Non-pigmented ciliary epithelial cell (primary cell): ENCODE results near the gene EFCAB3.
"Not testable (repeated sequence)": the region's sequence is repeated elsewhere in the genome, so short reads cannot be mapped to it uniquely, and the experiment has no call there.

Experiments
- DNase-seq: peaks from one replicate; pipeline ENCODE4 v3.0.0-alpha.2; 2010; ENCODE audit warnings: low read depth

The EFCAB3 gene

GRCh38 chr17:62380253-62380652 is at the start of gene EFCAB3:
TSS of gene EFCAB3 (plus strand) at chr17:62380553. CDS start at chr17:62382980, 2,427 bp downstream.
- no peak for DNase-seq

- DNase-seq = no peak
These were observed 43.8 kb upstream of the EFCAB3 start for GRCh38 chr17:62336527-62336926.

- no peak for DNase-seq
These were observed 36.5 kb upstream of the EFCAB3 start for GRCh38 chr17:62343764-62344270.

- DNase-seq = no peak
These were observed 29.2 kb upstream of the EFCAB3 start for GRCh38 chr17:62351176-62351575.

GRCh38 chr17:62366191-62366590 is 14.2 kb upstream of the EFCAB3 start:
- DNase-seq = no peak

GRCh38 chr17:62381561-62381960 is 1.2 kb downstream of the EFCAB3 start:
- no peak for DNase-seq

- no peak for DNase-seq
These were observed 8.5 kb downstream of the EFCAB3 start for GRCh38 chr17:62388856-62389255.

GRCh38 chr17:62392908-62393307 is 12.6 kb downstream of the EFCAB3 start:
- no peak for DNase-seq

GRCh38 chr17:62398891-62399290 is 18.5 kb downstream of the EFCAB3 start:
- no peak for DNase-seq

- peak; percentile 3 for DNase-seq
These were observed 25.1 kb downstream of the EFCAB3 start for GRCh38 chr17:62405451-62405850.

GRCh38 chr17:62413090-62413489 is 32.7 kb downstream of the EFCAB3 start:
- not testable (repeated sequence) for DNase-seq

GRCh38 chr17:62423647-62424461 is 43.5 kb downstream of the EFCAB3 start, which contains the start of gene METTL2A:
TSS of gene METTL2A (plus strand) at chr17:62423897. CDS start at chr17:62423903, 6 bp downstream.
- peak; percentile 27 for DNase-seq

- not testable (repeated sequence) for DNase-seq
These were observed 45.9 kb downstream of the EFCAB3 start for GRCh38 chr17:62426214-62426613.

GRCh38 chr17:62435251-62435650 is 54.9 kb downstream of the EFCAB3 start:
- DNase-seq = not testable (repeated sequence)

GRCh38 chr17:62441181-62441580 is 60.8 kb downstream of the EFCAB3 start:
- DNase-seq = not testable (repeated sequence)

GRCh38 chr17:62444063-62444462 is 63.7 kb downstream of the EFCAB3 start:
- no peak for DNase-seq

- DNase-seq = not testable (repeated sequence)
These were observed 65.4 kb downstream of the EFCAB3 start for GRCh38 chr17:62445791-62446190.

- DNase-seq = not testable (repeated sequence)
These were observed 71.8 kb downstream of the EFCAB3 start for GRCh38 chr17:62452195-62452594.

GRCh38 chr17:62453041-62453440 is 72.7 kb downstream of the EFCAB3 start:
- not testable (repeated sequence) for DNase-seq

- DNase-seq = not testable (repeated sequence)
These were observed 73.3 kb downstream of the EFCAB3 start for GRCh38 chr17:62453656-62454055.

GRCh38 chr17:62454111-62454510 is 73.8 kb downstream of the EFCAB3 start:
- DNase-seq = not testable (repeated sequence)

- DNase-seq = no peak
These were observed 75.7 kb downstream of the EFCAB3 start for GRCh38 chr17:62456016-62456415.

GRCh38 chr17:62458483-62458882 is 78.1 kb downstream of the EFCAB3 start:
- not testable (repeated sequence) for DNase-seq
